Uterus (tissue), 2 donors: ENCODE measurements around the gene ELOVL5.

ENCODE experiments used
- CTCF ChIP-seq, 4 experiments: fragments of 200-600 bp in 2 of 4; fragments of 450-650 bp in 2 of 4; sonication (generic) in 2 of 4; IDR thresholded peaks; one replicate each; pipeline ENCODE4 v1.5.1; 2016 to 2019; ENCODE audit warnings: antibody characterized with exemption in 4 of 4, mild to moderate bottlenecking in 2 of 4, moderate library complexity in 1 of 4
- POLR2A ChIP-seq, 2 donors: fragments of 450-650 bp; IDR thresholded peaks; one replicate each; pipeline ENCODE4 v1.6.1; 2016; ENCODE audit warnings: antibody characterized with exemption in 2 of 2, mild to moderate bottlenecking in 1 of 2, moderate library complexity in 1 of 2

- TF ChIP-seq CTCF (IDR thresholded peaks at IDR 0.05) = no peak
- no peak for TF ChIP-seq POLR2A (IDR thresholded peaks at IDR 0.05)
These were observed 30.3 kb downstream of the ELOVL5 start for GRCh38 chr6:53318429-53318828.
